ENCODE results near the gene FCER1G. TPM values are rescaled to one million over a fixed set of nuclear protein-coding genes. Genes with fewer than 3 reads are reported as not detected.

FCER1G gene
- total RNA-seq, 1 donor from 2014 or later: 64.8 TPM

DNA sequence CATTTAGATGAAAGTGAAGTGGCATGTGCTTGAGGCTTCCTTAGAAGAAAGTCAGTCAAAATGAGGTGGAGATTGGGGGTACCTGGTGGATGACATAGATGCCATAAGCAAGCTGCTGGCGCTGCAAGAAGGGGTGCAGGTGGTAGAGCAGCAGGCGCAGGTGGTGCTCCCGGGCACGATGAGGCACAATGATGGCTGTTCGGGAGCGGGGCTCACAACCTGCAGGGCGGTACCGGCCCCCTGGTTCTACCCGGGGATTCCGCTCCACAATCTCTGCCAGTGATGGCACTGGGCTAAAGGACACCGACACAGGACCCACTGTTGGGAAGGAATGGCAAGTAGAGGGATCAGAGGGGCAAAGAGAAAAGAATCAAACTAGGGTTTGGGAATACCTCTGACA, 40.2 kb upstream of the FCER1G start:
- Histone ChIP-seq H3K4me3 (no peak overlapping the region), H3K36me3 (peaks cover 0 to 43% of the 10 kb centered on the region in 2 donors), H3K27me3 (no peaks in the 10 kb centered on the region), H3K9me3 (no peaks in the 10 kb centered on the region), H3K27ac (no peak overlapping the region), H3K4me1 (peaks cover 36% of the 10 kb centered on the region)
- intact Hi-C loops (cut with DNase I): no loop called here
- TF ChIP-seq POLR2AphosphoS5 (IDR thresholded peaks at IDR 0.05; ENCODE audit: insufficient read depth in 1 of 2, low read depth in 1 of 2) (no peak), POLR2A (IDR thresholded peaks at IDR 0.05) (no peak)
- TF ChIP-seq, protein P1, sequence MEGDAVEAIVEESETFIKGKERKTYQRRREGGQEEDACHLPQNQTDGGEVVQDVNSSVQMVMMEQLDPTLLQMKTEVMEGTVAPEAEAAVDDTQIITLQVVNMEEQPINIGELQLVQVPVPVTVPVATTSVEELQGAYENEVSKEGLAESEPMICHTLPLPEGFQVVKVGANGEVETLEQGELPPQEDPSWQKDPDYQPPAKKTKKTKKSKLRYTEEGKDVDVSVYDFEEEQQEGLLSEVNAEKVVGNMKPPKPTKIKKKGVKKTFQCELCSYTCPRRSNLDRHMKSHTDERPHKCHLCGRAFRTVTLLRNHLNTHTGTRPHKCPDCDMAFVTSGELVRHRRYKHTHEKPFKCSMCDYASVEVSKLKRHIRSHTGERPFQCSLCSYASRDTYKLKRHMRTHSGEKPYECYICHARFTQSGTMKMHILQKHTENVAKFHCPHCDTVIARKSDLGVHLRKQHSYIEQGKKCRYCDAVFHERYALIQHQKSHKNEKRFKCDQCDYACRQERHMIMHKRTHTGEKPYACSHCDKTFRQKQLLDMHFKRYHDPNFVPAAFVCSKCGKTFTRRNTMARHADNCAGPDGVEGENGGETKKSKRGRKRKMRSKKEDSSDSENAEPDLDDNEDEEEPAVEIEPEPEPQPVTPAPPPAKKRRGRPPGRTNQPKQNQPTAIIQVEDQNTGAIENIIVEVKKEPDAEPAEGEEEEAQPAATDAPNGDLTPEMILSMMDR (IDR thresholded peaks at IDR 0.05): no peak
- DNase-seq (ENCODE audit: extremely low spot score in 2 of 2): no peak

DNA sequence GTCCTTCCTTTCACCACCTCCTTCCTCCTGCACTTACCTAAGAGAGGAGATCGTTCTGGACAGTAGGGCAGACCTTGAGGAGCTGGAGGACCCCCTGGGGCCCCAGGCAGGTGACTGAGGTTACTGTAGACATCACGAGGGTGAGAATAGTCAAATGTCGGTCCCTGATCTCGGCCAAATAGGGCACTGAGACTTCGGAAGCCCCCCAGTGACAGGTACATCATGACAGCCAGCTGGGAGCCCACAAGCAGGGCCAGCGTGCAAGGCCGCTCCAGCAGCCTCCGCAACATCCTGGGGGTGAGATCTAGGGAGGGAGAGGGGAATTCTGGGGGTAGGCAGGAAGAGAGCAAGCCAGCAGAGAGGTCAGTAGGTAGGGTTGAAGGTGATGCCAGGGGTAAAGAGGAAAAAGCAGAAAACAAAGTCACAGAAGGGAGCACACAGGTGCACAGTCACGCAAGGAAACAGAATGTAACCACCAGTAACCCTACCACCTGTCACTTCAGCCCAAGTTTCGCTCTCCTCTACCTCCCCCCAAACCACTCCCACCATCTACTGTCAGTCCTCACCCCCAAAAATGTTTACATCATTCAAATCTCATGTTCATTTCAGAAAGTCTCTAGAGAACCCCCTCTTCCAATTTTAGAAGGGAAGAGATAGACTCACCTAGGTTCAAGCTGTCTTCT, 39.2 kb upstream of the FCER1G start:
- Histone ChIP-seq H3K36me3 (peaks cover 0 to 33% of the 10 kb centered on the region in 2 donors), H3K4me1 (peaks cover 36% of the 10 kb centered on the region)
- intact Hi-C loops (cut with DNase I): no loop called here

DNA sequence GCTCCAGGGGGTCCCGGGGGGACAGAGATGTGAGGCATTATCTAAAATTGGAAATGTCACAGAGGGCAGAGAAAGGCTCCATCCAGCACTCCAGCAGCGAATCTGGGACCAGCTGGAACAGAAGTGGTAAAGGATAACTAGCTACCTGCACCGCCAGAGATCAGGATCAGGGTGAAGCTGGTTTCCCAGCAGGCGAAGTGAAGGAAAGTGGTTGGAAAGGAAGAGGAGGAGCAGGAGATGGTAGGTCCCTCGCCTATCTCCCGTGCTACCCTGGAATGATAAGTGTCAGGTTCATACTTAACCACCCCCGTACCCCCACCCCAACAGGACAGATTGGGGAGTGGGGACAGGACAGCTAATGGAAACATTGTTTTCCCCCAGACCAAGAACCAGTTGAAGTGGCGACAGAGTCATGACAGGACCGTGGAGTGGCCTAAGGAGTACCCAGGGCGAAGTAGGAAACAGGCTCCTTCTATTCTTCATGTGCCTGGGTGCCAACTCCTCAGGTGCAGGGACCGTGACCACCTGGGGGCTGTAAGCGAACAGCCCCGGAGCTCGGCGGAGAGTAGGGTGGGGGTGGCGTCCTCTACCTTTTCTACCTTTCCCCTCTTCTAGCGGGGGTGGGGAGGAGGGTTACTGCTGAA, 38.5 kb upstream of the FCER1G start:
- no peaks in the 10 kb centered on the region for H3K9me3 ChIP-seq
- peak overlapping the region; percentile 73 to 88 for H3K4me3 ChIP-seq
- peaks cover 0 to 26% of the 10 kb centered on the region in 2 donors for H3K36me3 ChIP-seq
- H3K27me3 ChIP-seq: no peaks in the 10 kb centered on the region
- H3K4me1 ChIP-seq: peaks cover 36% of the 10 kb centered on the region
- H3K27ac ChIP-seq: peak overlapping the region; percentile 92
- no peak for DNase-seq (ENCODE audit: extremely low spot score in 2 of 2)
- TF ChIP-seq POLR2AphosphoS5 (IDR thresholded peaks at IDR 0.05; ENCODE audit: insufficient read depth in 1 of 2, low read depth in 1 of 2) (no peak), POLR2A (IDR thresholded peaks at IDR 0.05) (no peak)
- TF ChIP-seq, protein P1 (IDR thresholded peaks at IDR 0.05): no peak
- intact Hi-C loops (cut with DNase I): no loop called here

More for the DNA sequence above, 39.2 kb upstream of the FCER1G start:
- no peak for TF ChIP-seq POLR2A (IDR thresholded peaks at IDR 0.05)
- TF ChIP-seq, protein P1 (IDR thresholded peaks at IDR 0.05): no peak
- TF ChIP-seq POLR2AphosphoS5 (IDR thresholded peaks at IDR 0.05; ENCODE audit: insufficient read depth in 1 of 2, low read depth in 1 of 2): no peak
- Histone ChIP-seq H3K9me3 (no peaks in the 10 kb centered on the region), H3K4me3 (peak overlapping the region; percentile 73 to 88), H3K27ac (peak overlapping the region; percentile 92), H3K27me3 (no peaks in the 10 kb centered on the region)
- no peak for DNase-seq (ENCODE audit: extremely low spot score in 2 of 2)

DNA sequence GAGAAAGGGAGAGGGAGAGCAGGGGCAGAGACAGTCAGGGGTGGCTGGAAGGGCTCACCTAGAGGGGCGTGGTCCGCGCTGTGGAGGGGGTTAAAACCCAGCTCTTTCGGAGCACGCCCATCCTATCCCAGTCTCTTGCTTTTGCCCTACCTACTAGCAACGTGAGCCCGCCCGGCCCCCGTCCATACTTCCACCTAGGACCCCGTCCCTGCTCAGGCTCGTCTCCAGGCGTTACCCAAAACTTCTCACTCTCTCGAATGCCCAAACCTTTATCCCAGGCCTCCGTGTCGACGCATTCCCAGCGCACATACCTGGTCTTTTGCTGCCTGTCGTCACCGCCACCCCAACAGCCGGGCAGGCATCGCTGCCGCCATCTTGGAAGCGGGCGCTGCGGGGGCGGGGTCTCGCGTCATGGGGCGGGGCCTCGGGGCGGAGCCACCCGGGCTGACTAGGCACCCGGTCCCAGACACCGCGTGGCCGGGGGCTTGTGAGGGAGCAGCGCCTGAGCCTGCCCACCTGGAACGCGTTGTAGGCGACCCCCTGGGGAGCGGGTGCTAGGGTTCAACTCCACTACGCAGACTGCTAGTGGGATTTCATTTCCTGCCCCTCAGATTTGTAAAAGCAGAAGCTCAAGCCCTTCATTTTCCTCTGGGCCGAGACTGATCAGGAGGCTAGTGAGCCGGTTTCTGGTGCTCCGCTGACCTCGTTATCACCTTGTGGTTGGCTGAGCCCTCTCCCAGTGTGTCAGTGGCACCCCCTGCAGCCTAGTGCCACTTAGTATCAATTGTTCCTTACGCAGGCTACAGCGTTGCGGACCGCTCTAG, 37.8 kb upstream of the FCER1G start, which contains the start of gene B4GALT3:
TSS of gene B4GALT3 (minus strand) at position 396 of the 824 bp plus-strand sequence. CDS start 1,447 bp downstream, outside the sequence.
- no peak for DNase-seq (ENCODE audit: extremely low spot score in 2 of 2)
- peaks cover 0 to 19% of the 10 kb centered on the region in 2 donors for H3K36me3 ChIP-seq
- peak within 1 kb of the TSS; percentile 92 for H3K27ac ChIP-seq
- intact Hi-C loops (cut with DNase I): no loop called here
- TF ChIP-seq POLR2AphosphoS5 (IDR thresholded peaks at IDR 0.05; ENCODE audit: insufficient read depth in 1 of 2, low read depth in 1 of 2): peak; percentile 50 to 98
- TF ChIP-seq, protein P1 (IDR thresholded peaks at IDR 0.05): no peak
- peak in 1 of 2 donors; percentile 70 for TF ChIP-seq POLR2A (IDR thresholded peaks at IDR 0.05)
- H3K27me3 ChIP-seq: no peaks in the 10 kb centered on the region
- no peaks in the 10 kb centered on the region for H3K9me3 ChIP-seq
- peak within 1 kb of the TSS; percentile 73 to 88 for H3K4me3 ChIP-seq
- H3K4me1 ChIP-seq: peaks cover 35% of the 10 kb centered on the region
